HEK293 (cell line): ENCODE measurements around the gene NOL9.
A peak's percentile ranks its signal among the peaks of the same experiment; 100 is the strongest.

ENCODE experiments used
- GLIS2 ChIP-seq: fragments of 450-650 bp; formaldehyde crosslinking; IDR thresholded peaks from 2 replicates; pipeline ENCODE4 v1.5.1; 2016; ENCODE audit warnings: missing biosample characterization, missing genetic modification characterization
- PRDM2 ChIP-seq: fragments of 450-650 bp; formaldehyde crosslinking; IDR thresholded peaks from 2 replicates; pipeline ENCODE4 v1.5.1; 2016; ENCODE audit warnings: missing biosample characterization, missing genetic modification characterization, borderline replicate concordance
- RBAK ChIP-seq: fragments of 450-650 bp; formaldehyde crosslinking; IDR thresholded peaks from 2 replicates; pipeline ENCODE4 v1.5.1; 2016; ENCODE audit warnings: missing biosample characterization, missing genetic modification characterization
- YY1 ChIP-seq: fragments of 450-650 bp; formaldehyde crosslinking; IDR thresholded peaks from 2 replicates; pipeline ENCODE4 v1.5.1; 2018; ENCODE audit warnings: missing biosample characterization, missing genetic modification characterization
- ZBTB6 ChIP-seq: fragments of 450-650 bp; formaldehyde crosslinking; IDR thresholded peaks from 2 replicates; pipeline ENCODE4 v1.5.1; 2017; ENCODE audit warnings: missing biosample characterization, missing genetic modification characterization
- ZNF140 ChIP-seq: fragments of 450-650 bp; formaldehyde crosslinking; IDR thresholded peaks from 2 replicates; pipeline ENCODE4 v1.5.1; 2016; ENCODE audit warnings: missing biosample characterization, missing genetic modification characterization
- ZNF148 ChIP-seq: fragments of 450-650 bp; formaldehyde crosslinking; IDR thresholded peaks from 2 replicates; pipeline ENCODE4 v1.5.0; 2017; ENCODE audit warnings: missing biosample characterization, missing genetic modification characterization, borderline replicate concordance
- ZNF155 ChIP-seq: fragments of 450-650 bp; formaldehyde crosslinking; IDR thresholded peaks from 2 replicates; pipeline ENCODE4 v1.5.1; 2016; ENCODE audit warnings: missing biosample characterization, missing genetic modification characterization
- ZNF169 ChIP-seq: fragments of 450-650 bp; formaldehyde crosslinking; IDR thresholded peaks from 2 replicates; pipeline ENCODE4 v1.5.1; 2016; ENCODE audit warnings: missing biosample characterization, missing genetic modification characterization
- ZNF19 ChIP-seq: fragments of 450-650 bp; formaldehyde crosslinking; IDR thresholded peaks from 2 replicates; pipeline ENCODE4; 2016; ENCODE audit warnings: missing biosample characterization, missing genetic modification characterization, low read depth
- ZNF221 ChIP-seq: fragments of 450-650 bp; formaldehyde crosslinking; IDR thresholded peaks from 2 replicates; pipeline ENCODE4 v1.5.1; 2017; ENCODE audit warnings: missing biosample characterization, missing genetic modification characterization, borderline replicate concordance
- ZNF324 ChIP-seq: fragments of 450-650 bp; formaldehyde crosslinking; IDR thresholded peaks from 2 replicates; pipeline ENCODE4 v1.5.1; 2016; ENCODE audit warnings: missing biosample characterization, missing genetic modification characterization
- ZNF354C ChIP-seq: fragments of 450-650 bp; formaldehyde crosslinking; IDR thresholded peaks from 2 replicates; pipeline ENCODE4 v1.5.1; 2016; ENCODE audit warnings: missing biosample characterization, missing genetic modification characterization, low read depth, borderline replicate concordance
- ZNF473 ChIP-seq: fragments of 450-650 bp; formaldehyde crosslinking; IDR thresholded peaks from 2 replicates; pipeline ENCODE4 v1.5.1; 2017; ENCODE audit warnings: missing biosample characterization, missing genetic modification characterization
- ZNF558 ChIP-seq: fragments of 450-650 bp; formaldehyde crosslinking; IDR thresholded peaks from 2 replicates; pipeline ENCODE4 v1.5.1; 2016; ENCODE audit warnings: missing biosample characterization, missing genetic modification characterization
- ZNF585B ChIP-seq: fragments of 450-650 bp; formaldehyde crosslinking; IDR thresholded peaks from 2 replicates; pipeline ENCODE4 v1.5.1; 2016; ENCODE audit warnings: missing biosample characterization, missing genetic modification characterization
- ZNF600 ChIP-seq: fragments of 450-650 bp; formaldehyde crosslinking; IDR thresholded peaks from 2 replicates; pipeline ENCODE4 v1.5.1; 2016; ENCODE audit warnings: missing biosample characterization, missing genetic modification characterization
- ZNF677 ChIP-seq: fragments of 450-650 bp; IDR thresholded peaks from 2 replicates; pipeline ENCODE4 v1.5.0; 2018; ENCODE audit warnings: missing biosample characterization, mild to moderate bottlenecking, missing genetic modification characterization, moderate library complexity
- ZNF701 ChIP-seq: fragments of 450-650 bp; formaldehyde crosslinking; IDR thresholded peaks from 2 replicates; pipeline ENCODE4 v1.5.1; 2016; ENCODE audit warnings: missing biosample characterization, missing genetic modification characterization
- TF ChIP-seq, protein P1 (sequence below): fragments of 450-650 bp; formaldehyde crosslinking; IDR thresholded peaks from 2 replicates; pipeline ENCODE4 v1.5.1; 2016; ENCODE audit warnings: missing biosample characterization, missing genetic modification characterization
- TF ChIP-seq, protein P2 (sequence below): IDR thresholded peaks from 2 replicates; pipeline ENCODE4 v1.6.1; 2011; ENCODE audit warnings: mild to moderate bottlenecking, low read depth, low read length, borderline replicate concordance
- TF ChIP-seq, protein P3 (sequence below): fragments of 450-650 bp; formaldehyde crosslinking; IDR thresholded peaks from 2 replicates; pipeline ENCODE4 v1.5.1; 2016; ENCODE audit warnings: missing biosample characterization, missing genetic modification characterization
- TF ChIP-seq, protein P4 (sequence below): fragments of 450-650 bp; formaldehyde crosslinking; IDR thresholded peaks from 2 replicates; pipeline ENCODE4 v1.5.1; 2016; ENCODE audit warnings: missing biosample characterization, missing genetic modification characterization

The NOL9 gene

GRCh38 chr1:6580119-6580592, 25.8 kb upstream of the NOL9 start (continued):
- TF ChIP-seq, protein P1, sequence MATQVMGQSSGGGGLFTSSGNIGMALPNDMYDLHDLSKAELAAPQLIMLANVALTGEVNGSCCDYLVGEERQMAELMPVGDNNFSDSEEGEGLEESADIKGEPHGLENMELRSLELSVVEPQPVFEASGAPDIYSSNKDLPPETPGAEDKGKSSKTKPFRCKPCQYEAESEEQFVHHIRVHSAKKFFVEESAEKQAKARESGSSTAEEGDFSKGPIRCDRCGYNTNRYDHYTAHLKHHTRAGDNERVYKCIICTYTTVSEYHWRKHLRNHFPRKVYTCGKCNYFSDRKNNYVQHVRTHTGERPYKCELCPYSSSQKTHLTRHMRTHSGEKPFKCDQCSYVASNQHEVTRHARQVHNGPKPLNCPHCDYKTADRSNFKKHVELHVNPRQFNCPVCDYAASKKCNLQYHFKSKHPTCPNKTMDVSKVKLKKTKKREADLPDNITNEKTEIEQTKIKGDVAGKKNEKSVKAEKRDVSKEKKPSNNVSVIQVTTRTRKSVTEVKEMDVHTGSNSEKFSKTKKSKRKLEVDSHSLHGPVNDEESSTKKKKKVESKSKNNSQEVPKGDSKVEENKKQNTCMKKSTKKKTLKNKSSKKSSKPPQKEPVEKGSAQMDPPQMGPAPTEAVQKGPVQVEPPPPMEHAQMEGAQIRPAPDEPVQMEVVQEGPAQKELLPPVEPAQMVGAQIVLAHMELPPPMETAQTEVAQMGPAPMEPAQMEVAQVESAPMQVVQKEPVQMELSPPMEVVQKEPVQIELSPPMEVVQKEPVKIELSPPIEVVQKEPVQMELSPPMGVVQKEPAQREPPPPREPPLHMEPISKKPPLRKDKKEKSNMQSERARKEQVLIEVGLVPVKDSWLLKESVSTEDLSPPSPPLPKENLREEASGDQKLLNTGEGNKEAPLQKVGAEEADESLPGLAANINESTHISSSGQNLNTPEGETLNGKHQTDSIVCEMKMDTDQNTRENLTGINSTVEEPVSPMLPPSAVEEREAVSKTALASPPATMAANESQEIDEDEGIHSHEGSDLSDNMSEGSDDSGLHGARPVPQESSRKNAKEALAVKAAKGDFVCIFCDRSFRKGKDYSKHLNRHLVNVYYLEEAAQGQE (tag by site-specific recombination), result peak; percentile 69; the same call in 1 of the 2 replicates
- TF ChIP-seq ZNF221 (tag by site-specific recombination) (no peak), ZNF148 (tag by site-specific recombination) (no peak), ZNF140 (tag by site-specific recombination) (no peak), ZNF169 (tag by site-specific recombination) (no peak), ZNF324 (tag by site-specific recombination) (no peak), ZBTB6 (no peak), ZNF155 (tag by site-specific recombination) (no peak), ZNF677 (no peak), ZNF19 (tag by site-specific recombination) (no peak), ZNF473 (tag by site-specific recombination) (no peak), ZNF701 (tag by site-specific recombination) (no peak), ZNF354C (no peak), GLIS2 (tag by site-specific recombination) (peak; percentile 78), RBAK (tag by site-specific recombination) (no peak), YY1 (tag by site-specific recombination) (peak; percentile 69; the same call in 1 of the 2 replicates), PRDM2 (tag by site-specific recombination) (no peak), ZNF585B (tag by site-specific recombination) (no peak), ZNF558 (no peak), ZNF600 (tag by site-specific recombination) (no peak)
- TF ChIP-seq, protein P2, sequence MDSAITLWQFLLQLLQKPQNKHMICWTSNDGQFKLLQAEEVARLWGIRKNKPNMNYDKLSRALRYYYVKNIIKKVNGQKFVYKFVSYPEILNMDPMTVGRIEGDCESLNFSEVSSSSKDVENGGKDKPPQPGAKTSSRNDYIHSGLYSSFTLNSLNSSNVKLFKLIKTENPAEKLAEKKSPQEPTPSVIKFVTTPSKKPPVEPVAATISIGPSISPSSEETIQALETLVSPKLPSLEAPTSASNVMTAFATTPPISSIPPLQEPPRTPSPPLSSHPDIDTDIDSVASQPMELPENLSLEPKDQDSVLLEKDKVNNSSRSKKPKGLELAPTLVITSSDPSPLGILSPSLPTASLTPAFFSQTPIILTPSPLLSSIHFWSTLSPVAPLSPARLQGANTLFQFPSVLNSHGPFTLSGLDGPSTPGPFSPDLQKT, result no peak
- TF ChIP-seq, protein P3, sequence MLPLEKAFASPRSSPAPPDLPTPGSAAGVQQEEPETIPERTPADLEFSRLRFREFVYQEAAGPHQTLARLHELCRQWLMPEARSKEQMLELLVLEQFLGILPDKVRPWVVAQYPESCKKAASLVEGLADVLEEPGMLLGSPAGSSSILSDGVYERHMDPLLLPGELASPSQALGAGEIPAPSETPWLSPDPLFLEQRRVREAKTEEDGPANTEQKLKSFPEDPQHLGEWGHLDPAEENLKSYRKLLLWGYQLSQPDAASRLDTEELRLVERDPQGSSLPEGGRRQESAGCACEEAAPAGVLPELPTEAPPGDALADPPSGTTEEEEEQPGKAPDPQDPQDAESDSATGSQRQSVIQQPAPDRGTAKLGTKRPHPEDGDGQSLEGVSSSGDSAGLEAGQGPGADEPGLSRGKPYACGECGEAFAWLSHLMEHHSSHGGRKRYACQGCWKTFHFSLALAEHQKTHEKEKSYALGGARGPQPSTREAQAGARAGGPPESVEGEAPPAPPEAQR (tag by site-specific recombination), result no peak
- TF ChIP-seq, protein P4, sequence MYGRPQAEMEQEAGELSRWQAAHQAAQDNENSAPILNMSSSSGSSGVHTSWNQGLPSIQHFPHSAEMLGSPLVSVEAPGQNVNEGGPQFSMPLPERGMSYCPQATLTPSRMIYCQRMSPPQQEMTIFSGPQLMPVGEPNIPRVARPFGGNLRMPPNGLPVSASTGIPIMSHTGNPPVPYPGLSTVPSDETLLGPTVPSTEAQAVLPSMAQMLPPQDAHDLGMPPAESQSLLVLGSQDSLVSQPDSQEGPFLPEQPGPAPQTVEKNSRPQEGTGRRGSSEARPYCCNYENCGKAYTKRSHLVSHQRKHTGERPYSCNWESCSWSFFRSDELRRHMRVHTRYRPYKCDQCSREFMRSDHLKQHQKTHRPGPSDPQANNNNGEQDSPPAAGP (tag by site-specific recombination), result 0 out of 2 replicates have a peak, but pooled peaks have one; percentile 24
